Uterus (tissue), 4 donors: ENCODE measurements around the gene LRBA. TPM values are rescaled to one million over a fixed set of nuclear protein-coding genes. Genes with fewer than 3 reads are reported as not detected.
"Not testable (repeated sequence)": the region's sequence is repeated elsewhere in the genome, so short reads cannot be mapped to it uniquely, and the experiment has no call there.

Source experiments
- DNase-seq, 2 donors: peaks; one replicate each; pipeline ENCODE4 v3.0.0-alpha.2; 2019 to 2020
- H3K27ac ChIP-seq, 2 donors: fragments of 200-600 bp; sonication (generic); 1 replicate in 1 of 2; 2 replicates in 1 of 2; pipeline ENCODE4 v1.5.1; 2016 to 2018
- H3K27me3 ChIP-seq, 2 donors: fragments of 200-600 bp; sonication (generic); one replicate each; pipeline ENCODE4 v1.5.1; 2018 to 2019; ENCODE audit warnings: control low read depth in 1 of 2
- H3K36me3 ChIP-seq, 2 donors: fragments of 200-600 bp; sonication (generic); one replicate each; pipeline ENCODE4 v1.5.1; 2019; ENCODE audit warnings: control low read depth in 1 of 2
- H3K4me1 ChIP-seq, 2 donors: fragments of 200-600 bp; sonication (generic); one replicate each; pipeline ENCODE4 v1.5.1; 2018 to 2019; ENCODE audit warnings: control low read depth in 1 of 2
- H3K4me3 ChIP-seq, 2 donors: fragments of 200-600 bp; sonication (generic); 1 replicate in 1 of 2; 2 replicates in 1 of 2; pipeline ENCODE4 v1.5.1; 2018 to 2019; ENCODE audit warnings: mild to moderate bottlenecking in 1 of 2
- H3K9me3 ChIP-seq, 2 donors: fragments of 200-600 bp; sonication (generic); one replicate each; pipeline ENCODE4 v1.5.1; 2019; ENCODE audit warnings: control low read depth in 1 of 2
- POLR2A ChIP-seq, 2 donors: fragments of 450-650 bp; IDR thresholded peaks; one replicate each; pipeline ENCODE4 v1.6.1; 2016; ENCODE audit warnings: antibody characterized with exemption in 2 of 2, mild to moderate bottlenecking in 1 of 2, moderate library complexity in 1 of 2
- intact Hi-C: fragments of 100-400 bp; cut with DNase I; formaldehyde crosslinking; loops from one replicate; pipeline ENCODE4 v1.15.1; 2023; ENCODE audit warnings: low total_unique reads
- total RNA-seq, 4 donors: library from RNA; depleted of rRNA in 3 of 4; stranded (reverse); fragments of >200 nt in 3 of 4; gene quantifications; one replicate each; pipeline versions ENCODE4 v1.1.0 to v1.2.4, GENCODE V29; 2014 to 2023
- TF ChIP-seq, protein P1 (sequence below), 4 experiments: fragments of 200-600 bp in 2 of 4; fragments of 450-650 bp in 2 of 4; sonication (generic) in 2 of 4; IDR thresholded peaks; one replicate each; pipeline ENCODE4 v1.5.1; 2016 to 2019; ENCODE audit warnings: antibody characterized with exemption in 4 of 4, mild to moderate bottlenecking in 2 of 4, moderate library complexity in 1 of 4
- donor health status: DM: yes; HTN: yes; CAD: no.

The LRBA gene
- total RNA-seq, 4 donors from 2014 or later = 32.0 to 126 (median 41.7) TPM

DNA sequence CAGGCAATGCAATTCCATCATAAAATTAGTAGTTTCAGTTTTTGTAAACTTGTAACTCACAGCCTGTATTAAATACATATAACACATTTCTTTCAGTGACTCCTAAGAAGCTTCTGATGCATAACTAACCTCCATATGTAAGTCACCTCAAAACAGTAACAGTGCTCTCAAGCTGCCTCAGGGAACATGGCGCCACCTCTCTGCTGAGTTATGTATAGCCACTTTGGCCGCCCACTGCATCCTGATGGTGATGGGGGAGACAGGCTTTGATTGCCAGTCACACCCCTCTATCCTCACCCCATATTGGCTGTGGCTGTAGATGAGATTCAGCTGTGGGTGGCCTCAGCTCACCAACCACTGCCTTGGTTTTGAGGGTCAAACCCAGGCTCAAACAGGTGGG, 54.3 kb downstream of the LRBA start:
- intact Hi-C loops = no loop called here
- Histone ChIP-seq H3K36me3 (no peaks in the 10 kb centered on the region), H3K9me3 (no peaks in the 10 kb centered on the region), H3K4me3 (no peak overlapping the region), H3K27me3 (no peaks in the 10 kb centered on the region), H3K4me1 (no peaks in the 10 kb centered on the region), H3K27ac (no peak overlapping the region)
- DNase-seq = no peak
- TF ChIP-seq, protein P1, sequence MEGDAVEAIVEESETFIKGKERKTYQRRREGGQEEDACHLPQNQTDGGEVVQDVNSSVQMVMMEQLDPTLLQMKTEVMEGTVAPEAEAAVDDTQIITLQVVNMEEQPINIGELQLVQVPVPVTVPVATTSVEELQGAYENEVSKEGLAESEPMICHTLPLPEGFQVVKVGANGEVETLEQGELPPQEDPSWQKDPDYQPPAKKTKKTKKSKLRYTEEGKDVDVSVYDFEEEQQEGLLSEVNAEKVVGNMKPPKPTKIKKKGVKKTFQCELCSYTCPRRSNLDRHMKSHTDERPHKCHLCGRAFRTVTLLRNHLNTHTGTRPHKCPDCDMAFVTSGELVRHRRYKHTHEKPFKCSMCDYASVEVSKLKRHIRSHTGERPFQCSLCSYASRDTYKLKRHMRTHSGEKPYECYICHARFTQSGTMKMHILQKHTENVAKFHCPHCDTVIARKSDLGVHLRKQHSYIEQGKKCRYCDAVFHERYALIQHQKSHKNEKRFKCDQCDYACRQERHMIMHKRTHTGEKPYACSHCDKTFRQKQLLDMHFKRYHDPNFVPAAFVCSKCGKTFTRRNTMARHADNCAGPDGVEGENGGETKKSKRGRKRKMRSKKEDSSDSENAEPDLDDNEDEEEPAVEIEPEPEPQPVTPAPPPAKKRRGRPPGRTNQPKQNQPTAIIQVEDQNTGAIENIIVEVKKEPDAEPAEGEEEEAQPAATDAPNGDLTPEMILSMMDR (IDR thresholded peaks at IDR 0.05) = no peak
- no peak for TF ChIP-seq POLR2A (IDR thresholded peaks at IDR 0.05)

DNA sequence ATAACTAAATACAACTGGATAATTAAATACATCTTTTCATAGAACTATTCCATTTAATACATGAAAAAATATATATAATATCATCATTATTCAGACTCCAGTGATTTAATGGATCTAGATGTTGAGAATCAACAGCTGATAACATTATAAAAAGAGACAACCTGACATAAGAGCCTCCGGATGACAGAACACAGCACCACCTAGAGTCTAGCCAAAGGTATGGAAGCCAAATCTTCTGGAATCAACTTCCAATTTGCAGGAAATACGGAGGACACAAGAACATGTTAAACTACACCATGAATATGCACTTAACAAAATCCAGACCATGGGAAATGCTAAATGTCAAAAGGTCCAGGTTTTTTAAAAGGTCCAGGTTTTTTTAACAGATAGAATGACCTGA, 55.0 kb downstream of the LRBA start:
- Histone ChIP-seq H3K36me3 (no peaks in the 10 kb centered on the region), H3K4me3 (no peak overlapping the region), H3K27ac (no peak overlapping the region), H3K9me3 (no peaks in the 10 kb centered on the region), H3K4me1 (no peaks in the 10 kb centered on the region), H3K27me3 (no peaks in the 10 kb centered on the region)
- TF ChIP-seq, protein P1 (IDR thresholded peaks at IDR 0.05) = peak in 1 of 4 experiments; percentile 6
- TF ChIP-seq POLR2A (IDR thresholded peaks at IDR 0.05) = no peak
- intact Hi-C loops = no loop called here
- DNase-seq = no peak

DNA sequence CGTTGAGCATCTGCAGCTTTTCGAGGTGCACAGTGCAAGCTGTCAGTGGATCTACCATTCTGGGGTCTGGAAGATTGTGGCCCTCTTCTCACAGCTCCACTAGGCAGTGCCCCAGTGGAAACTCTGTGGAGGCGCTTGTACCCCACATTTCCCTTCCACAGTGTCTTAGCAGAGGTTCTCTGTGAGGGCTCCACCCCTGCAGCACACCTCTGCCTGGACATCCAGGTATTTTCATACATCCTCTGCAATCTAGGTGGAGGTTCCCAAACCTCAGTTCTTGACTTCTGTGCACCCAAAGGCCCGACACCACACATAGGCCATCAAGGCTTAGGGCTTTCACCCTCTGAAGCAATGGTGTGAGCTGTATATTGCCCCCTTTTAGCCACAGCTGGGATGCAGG, 57.1 kb downstream of the LRBA start:
- H3K27me3 ChIP-seq, H3K9me3 ChIP-seq, H3K4me3 ChIP-seq, DNase-seq, H3K27ac ChIP-seq, H3K36me3 ChIP-seq, H3K4me1 ChIP-seq, intact Hi-C loops: not testable (repeated sequence)

DNA sequence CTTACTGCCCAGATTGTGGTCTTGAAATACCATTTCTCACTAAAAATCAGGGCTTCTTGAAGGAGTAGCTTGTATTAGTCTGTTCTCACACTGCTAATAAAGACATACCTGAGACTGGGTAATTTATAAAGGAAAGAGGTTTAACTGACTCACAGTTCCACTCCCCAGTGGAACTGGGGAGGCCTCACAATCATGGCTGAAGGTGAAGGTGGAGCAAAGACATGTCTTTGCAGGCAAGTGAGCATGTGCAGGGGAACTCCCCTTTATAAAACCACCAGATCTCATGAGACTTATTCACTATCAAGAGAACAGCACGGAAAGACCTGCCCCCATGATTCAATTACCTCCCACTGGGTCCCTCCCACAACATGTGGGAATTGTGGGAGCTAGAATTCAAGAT, 58.0 kb downstream of the LRBA start:
- intact Hi-C loops, DNase-seq, H3K4me1 ChIP-seq, H3K9me3 ChIP-seq, H3K27me3 ChIP-seq, H3K36me3 ChIP-seq, H3K27ac ChIP-seq, H3K4me3 ChIP-seq: not testable (repeated sequence)

DNA sequence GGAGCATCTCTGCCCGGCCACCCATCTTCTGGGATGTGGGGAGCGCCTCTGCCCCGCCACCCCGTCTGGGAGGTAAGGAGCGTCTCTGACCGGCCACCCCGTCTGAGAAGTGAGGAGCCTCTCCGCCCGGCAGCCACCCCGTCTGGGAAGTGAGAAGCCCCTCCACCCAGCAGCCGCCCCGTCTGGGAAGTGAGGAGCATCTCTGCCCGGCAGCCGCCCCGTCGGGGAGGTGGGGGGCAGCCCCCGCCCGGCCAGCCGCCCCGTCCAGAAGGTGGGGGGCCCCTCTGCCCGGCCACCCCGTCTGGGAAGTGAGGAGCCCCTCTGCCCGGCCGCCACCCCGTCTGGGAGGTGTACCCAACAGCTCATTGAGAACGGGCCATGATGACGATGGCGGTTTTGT, 61.2 kb downstream of the LRBA start:
- intact Hi-C loops, H3K27me3 ChIP-seq, H3K9me3 ChIP-seq, H3K36me3 ChIP-seq, DNase-seq, H3K4me3 ChIP-seq, H3K27ac ChIP-seq, H3K4me1 ChIP-seq: not testable (repeated sequence)

DNA sequence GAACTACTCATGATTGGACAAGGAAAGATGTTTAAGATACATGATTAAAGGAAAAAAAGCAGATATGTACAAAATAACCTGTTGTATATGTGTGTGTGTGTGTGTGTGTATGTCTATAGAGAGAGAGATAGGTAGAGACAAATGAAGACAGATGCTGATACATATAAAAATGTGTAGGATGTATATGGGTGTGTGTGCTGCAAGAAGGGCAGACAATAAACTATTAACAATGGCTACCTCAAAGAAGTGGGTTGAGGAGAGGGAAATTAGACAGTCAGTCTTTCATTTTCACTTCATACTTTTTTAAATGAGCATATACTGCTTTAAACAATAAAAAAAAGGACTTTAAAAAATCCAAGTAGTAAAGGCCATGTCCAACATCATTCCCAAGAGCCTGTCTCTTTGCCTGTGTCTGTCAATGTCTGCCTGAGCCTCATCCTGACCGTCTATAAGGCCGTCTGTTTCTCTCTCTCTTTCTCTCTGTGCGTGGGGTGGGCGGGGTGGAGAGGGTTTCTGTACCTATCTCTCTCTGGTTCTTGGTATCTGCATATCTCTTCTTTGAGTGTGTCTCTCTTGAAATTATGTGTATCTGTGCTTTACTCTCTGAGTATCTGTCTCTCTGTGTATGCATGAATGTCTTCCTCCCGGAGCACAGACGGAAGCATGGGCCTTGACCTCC, 62.8 kb downstream of the LRBA start:
- no peaks in the 10 kb centered on the region for H3K4me1 ChIP-seq
- H3K27me3 ChIP-seq = no peaks in the 10 kb centered on the region
- intact Hi-C loops = no loop called here
- no peaks in the 10 kb centered on the region for H3K36me3 ChIP-seq
- no peaks in the 10 kb centered on the region for H3K9me3 ChIP-seq
- no peak overlapping the region for H3K27ac ChIP-seq
- no peak for DNase-seq
- TF ChIP-seq, protein P1 (IDR thresholded peaks at IDR 0.05) = no peak
- H3K4me3 ChIP-seq = no peak overlapping the region
